Neuronal stem cell (in vitro differentiated cells): ENCODE measurements around the gene TMEM108.

Source experiments
- DNase-seq: peaks from one replicate; pipeline ENCODE4 v3.0.0-alpha.2; 2013; ENCODE audit warnings: low spot score
- H2AFZ ChIP-seq: one replicate; pipeline ENCODE4 v1.6.1; 2013; ENCODE audit warnings: mild to moderate bottlenecking, low read length, inconsistent platforms
- H2AK5ac ChIP-seq: 2 replicates; pipeline ENCODE4 v1.6.1; 2013; ENCODE audit warnings: low read depth, mild to moderate bottlenecking, inconsistent platforms, low read length, moderate library complexity, mixed read lengths
- H2BK120ac ChIP-seq: 2 replicates; pipeline ENCODE4 v1.6.1; 2013; ENCODE audit warnings: low read depth, mild to moderate bottlenecking, inconsistent platforms, low read length, moderate library complexity, mixed read lengths
- H2BK12ac ChIP-seq: one replicate; pipeline ENCODE4 v1.6.1; 2013; ENCODE audit warnings: low read length, inconsistent platforms
- H2BK15ac ChIP-seq: 2 replicates; pipeline ENCODE4 v1.6.1; 2013; ENCODE audit warnings: mild to moderate bottlenecking, low read length, inconsistent platforms, mixed read lengths
- H2BK5ac ChIP-seq: one replicate; pipeline ENCODE4 v1.6.1; 2013; ENCODE audit warnings: inconsistent platforms, mild to moderate bottlenecking, low read length, moderate library complexity
- H3K14ac ChIP-seq: one replicate; pipeline ENCODE4 v1.6.1; 2013; ENCODE audit warnings: low read length, inconsistent platforms
- H3K18ac ChIP-seq: 2 replicates; pipeline ENCODE4 v1.6.1; 2013; ENCODE audit warnings: low read length, inconsistent platforms
- H3K23ac ChIP-seq: 2 replicates; pipeline ENCODE4 v1.6.1; 2013; ENCODE audit warnings: low read depth, mild to moderate bottlenecking, mixed read lengths, low read length, inconsistent platforms; ENCODE audit not compliant: poor library complexity
- H3K27ac ChIP-seq: replicated peaks from 3 replicates; pipeline ENCODE4 v1.5.1; 2013; ENCODE audit warnings: low read length, inconsistent platforms
- H3K27me3 ChIP-seq, 3 experiments: 2 replicates each; pipeline ENCODE4 v1.6.1; 2013; ENCODE audit warnings: low read length in 3 of 3, mild to moderate bottlenecking in 2 of 3, inconsistent platforms in 1 of 3, low read depth in 1 of 3, mixed read lengths in 1 of 3, moderate library complexity in 1 of 3; ENCODE audit not compliant: control insufficient read depth in 3 of 3, insufficient read depth in 3 of 3
- H3K36me3 ChIP-seq, 2 donors: replicated peaks in 1 of 2; 2 replicates each; pipeline ENCODE4 v1.6.1; 2013; ENCODE audit warnings: low read length in 2 of 2; ENCODE audit not compliant: control insufficient read depth in 2 of 2, insufficient read depth in 2 of 2
- H3K4ac ChIP-seq: 2 replicates; pipeline ENCODE4 v1.6.1; 2013; ENCODE audit warnings: inconsistent platforms, mild to moderate bottlenecking, low read length, moderate library complexity
- H3K4me1 ChIP-seq, 2 donors: 1 replicate in 1 of 2; 2 replicates in 1 of 2; pipeline ENCODE4 v1.6.1; 2013; ENCODE audit warnings: low read length in 2 of 2, low read depth in 1 of 2; ENCODE audit not compliant: control insufficient read depth in 2 of 2, insufficient read depth in 1 of 2
- H3K4me2 ChIP-seq: one replicate; pipeline ENCODE4 v1.6.1; 2013; ENCODE audit warnings: mild to moderate bottlenecking, low read length, inconsistent platforms; ENCODE audit not compliant: insufficient read depth, poor library complexity, severe bottlenecking
- H3K4me3 ChIP-seq, 2 donors: 2 replicates each; pipeline ENCODE4 v1.5.1; 2013; ENCODE audit warnings: low read length in 2 of 2, mild to moderate bottlenecking in 2 of 2, inconsistent platforms in 1 of 2, moderate library complexity in 1 of 2
- H3K79me1 ChIP-seq: one replicate; pipeline ENCODE4 v1.6.1; 2013; ENCODE audit warnings: low read depth, mild to moderate bottlenecking, inconsistent platforms, low read length, moderate library complexity
- H3K9ac ChIP-seq: one replicate; pipeline ENCODE4 v1.6.1; 2013; ENCODE audit warnings: mild to moderate bottlenecking, low read depth, low read length, inconsistent platforms; ENCODE audit not compliant: poor library complexity
- H3K9me3 ChIP-seq, 2 donors: replicated peaks in 1 of 2; 2 replicates each; pipeline versions ENCODE3 to v1.6.1; 2013; ENCODE audit warnings: low read length in 2 of 2, mild to moderate bottlenecking in 2 of 2, inconsistent platforms in 1 of 2, low read depth in 1 of 2, mixed read lengths in 1 of 2, moderate library complexity in 1 of 2; ENCODE audit not compliant: control insufficient read depth in 2 of 2, insufficient read depth in 1 of 2
- H4K8ac ChIP-seq: one replicate; pipeline ENCODE4 v1.6.1; 2013; ENCODE audit warnings: low read depth, mild to moderate bottlenecking, inconsistent platforms, low read length, moderate library complexity
- H4K91ac ChIP-seq: one replicate; pipeline ENCODE4 v1.6.1; 2013; ENCODE audit warnings: low read length, low read depth, mild to moderate bottlenecking, inconsistent platforms; ENCODE audit not compliant: poor library complexity
- WGBS, 2 donors: extraction: QIAGEN DNeasy Blood & Tissue Kit; methylation state at CpG; one replicate each; pipeline ENCODE4 v1.1.7; 2013; ENCODE audit warnings: missing lambda C conversion rate in 2 of 2, mixed read lengths in 1 of 2; ENCODE audit not compliant: insufficient read length in 2 of 2, insufficient replicate concordance in 1 of 2; ENCODE audit errors: extremely low coverage in 2 of 2; 5-methylcytosine and 5-hydroxymethylcytosine counted together

The TMEM108 gene

GRCh38 chr3:133301731-133302130, 263.5 kb downstream of the TMEM108 start:
- Histone ChIP-seq H3K79me1 (no peaks in the 10 kb centered on the region), H3K27ac (no peak overlapping the region), H2AK5ac (no peak overlapping the region), H3K4ac (no peak overlapping the region), H3K18ac (no peak overlapping the region), H3K27me3 (no peaks in the 10 kb centered on the region), H4K8ac (no peak overlapping the region), H2AFZ (no peak overlapping the region), H3K4me1 (peaks cover 0 to 5% of the 10 kb centered on the region in 2 donors), H2BK120ac (no peak overlapping the region), H2BK12ac (no peak overlapping the region), H3K9ac (no peak overlapping the region), H3K14ac (no peak overlapping the region), H4K91ac (no peak overlapping the region), H2BK5ac (no peak overlapping the region), H3K9me3 (no peaks in the 10 kb centered on the region), H3K23ac (no peak overlapping the region), H2BK15ac (no peak overlapping the region), H3K4me2 (no peak overlapping the region), H3K36me3 (no peaks in the 10 kb centered on the region), H3K4me3 (no peak overlapping the region)
- no peak for DNase-seq

- H3K4me1 ChIP-seq = peaks cover 0 to 5% of the 10 kb centered on the region in 2 donors
- no peak overlapping the region for H3K9ac ChIP-seq
- H3K14ac ChIP-seq = no peak overlapping the region
- WGBS, 2 donors = no CpG with 5 or more reads among the region's 1 CpG
- H3K36me3 ChIP-seq = no peaks in the 10 kb centered on the region
- H4K91ac ChIP-seq = no peak overlapping the region
- H2BK120ac ChIP-seq = no peak overlapping the region
- H2BK5ac ChIP-seq = no peak overlapping the region
- no peak overlapping the region for H3K18ac ChIP-seq
- no peak overlapping the region for H2BK15ac ChIP-seq
- H3K27me3 ChIP-seq = no peaks in the 10 kb centered on the region
- no peak overlapping the region for H2BK12ac ChIP-seq
- no peak overlapping the region for H4K8ac ChIP-seq
- no peak for DNase-seq
- no peak overlapping the region for H3K23ac ChIP-seq
- no peak overlapping the region for H3K27ac ChIP-seq
- H3K79me1 ChIP-seq = no peaks in the 10 kb centered on the region
- H3K4me3 ChIP-seq = no peak overlapping the region
- H3K9me3 ChIP-seq = no peaks in the 10 kb centered on the region
- no peak overlapping the region for H3K4me2 ChIP-seq
- no peak overlapping the region for H2AFZ ChIP-seq
- H3K4ac ChIP-seq = no peak overlapping the region
- H2AK5ac ChIP-seq = no peak overlapping the region
Measured at GRCh38 chr3:133303430-133303829, 265.2 kb downstream of the TMEM108 start.

GRCh38 chr3:133317866-133318265, 279.7 kb downstream of the TMEM108 start:
- Histone ChIP-seq H2BK12ac (no peak overlapping the region), H2BK120ac (no peak overlapping the region), H3K23ac (no peak overlapping the region), H3K27ac (no peak overlapping the region), H2AFZ (no peak overlapping the region), H3K79me1 (no peaks in the 10 kb centered on the region), H3K4ac (no peak overlapping the region), H3K4me1 (no peaks in the 10 kb centered on the region), H3K4me2 (no peak overlapping the region), H4K8ac (no peak overlapping the region), H3K36me3 (peaks cover 0 to 2% of the 10 kb centered on the region in 2 donors), H2BK15ac (no peak overlapping the region), H3K18ac (no peak overlapping the region), H2AK5ac (no peak overlapping the region), H3K4me3 (no peak overlapping the region), H3K14ac (no peak overlapping the region), H2BK5ac (no peak overlapping the region), H3K27me3 (no peaks in the 10 kb centered on the region), H4K91ac (no peak overlapping the region), H3K9ac (no peak overlapping the region), H3K9me3 (peaks cover 0 to 6% of the 10 kb centered on the region in 2 donors)
- DNase-seq = no peak
- WGBS, 2 donors = no CpG with 5 or more reads among the region's 1 CpG

- H2BK12ac ChIP-seq = no peak overlapping the region
- H2BK5ac ChIP-seq = no peak overlapping the region
- H3K4me1 ChIP-seq = no peaks in the 10 kb centered on the region
- H3K79me1 ChIP-seq = no peaks in the 10 kb centered on the region
- WGBS, 2 donors = no CpG with 5 or more reads among the region's 1 CpG
- no peak for DNase-seq
- no peaks in the 10 kb centered on the region for H3K27me3 ChIP-seq
- no peak overlapping the region for H3K14ac ChIP-seq
- H4K91ac ChIP-seq = no peak overlapping the region
- H3K36me3 ChIP-seq = no peaks in the 10 kb centered on the region
- no peak overlapping the region for H3K23ac ChIP-seq
- no peak overlapping the region for H3K4me3 ChIP-seq
- H3K4ac ChIP-seq = no peak overlapping the region
- no peak overlapping the region for H3K9ac ChIP-seq
- no peaks in the 10 kb centered on the region for H3K9me3 ChIP-seq
- no peak overlapping the region for H2BK120ac ChIP-seq
- H3K27ac ChIP-seq = no peak overlapping the region
- no peak overlapping the region for H2AK5ac ChIP-seq
- H2BK15ac ChIP-seq = no peak overlapping the region
- no peak overlapping the region for H3K4me2 ChIP-seq
- no peak overlapping the region for H4K8ac ChIP-seq
- no peak overlapping the region for H3K18ac ChIP-seq
- H2AFZ ChIP-seq = no peak overlapping the region
Measured at GRCh38 chr3:133328373-133328772, 290.2 kb downstream of the TMEM108 start.
